ENCODE measurements around the gene GIPC1. TPM values are rescaled to one million over a fixed set of nuclear protein-coding genes. Genes with fewer than 3 reads are reported as not detected.

GIPC1 gene
- total and polyA plus RNA-seq, 9 of the 15 experiments (the other 6 are each of a cell fraction or from before 2014, with no cell fraction given) = 0.49 to 54.7 (median 24.8) TPM

DNA sequence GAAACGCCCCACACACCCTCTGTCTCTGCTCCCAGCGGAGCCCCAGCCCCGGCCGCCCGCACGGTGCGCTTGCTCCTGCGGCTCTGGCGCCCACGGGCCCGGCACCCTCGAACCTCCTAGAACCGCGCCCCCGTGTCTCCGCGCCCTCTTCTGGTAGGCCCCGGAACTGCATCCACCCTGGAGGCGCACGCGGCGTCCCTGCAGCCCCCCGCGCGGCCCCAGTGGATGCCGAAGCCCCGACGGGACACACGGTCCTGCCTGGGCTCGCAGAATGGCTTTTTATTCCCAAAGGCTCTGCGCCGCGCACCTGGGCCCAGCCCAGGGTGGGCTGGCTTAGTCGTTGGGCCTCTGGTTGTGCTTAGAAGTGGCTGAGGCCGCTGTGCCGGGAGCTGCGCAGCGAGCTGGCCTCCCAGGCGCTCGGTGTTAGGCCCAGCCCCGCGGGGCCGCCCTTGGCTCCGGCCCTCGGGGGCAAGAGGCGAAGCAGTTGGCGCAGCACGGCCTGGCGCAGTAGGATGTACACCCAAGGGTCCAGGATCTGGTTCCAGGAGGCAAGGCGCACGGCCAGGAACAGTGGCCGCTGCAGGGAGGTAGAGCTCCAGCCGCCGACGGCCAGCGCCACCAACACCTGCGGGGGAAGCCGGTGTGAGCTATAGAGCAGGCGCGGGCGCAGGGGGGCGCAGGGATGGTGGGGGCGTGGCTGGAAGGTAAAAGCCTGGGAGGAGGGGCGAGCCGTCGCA is 23.6 kb downstream of the GIPC1 start (continued):
- TF ChIP-seq RREB1 (CRISPR knock-in tag; IDR thresholded peaks at IDR 0.05) = no peak
- no peak for TF ChIP-seq NFIX (CRISPR knock-in tag; IDR thresholded peaks at IDR 0.05; ENCODE audit: low read depth)
- TF ChIP-seq SIN3A (IDR thresholded peaks at IDR 0.05; ENCODE audit: borderline replicate concordance in 2 of 2, control insufficient read depth in 1 of 2, low read depth in 2 of 2, low read length in 2 of 2) = peak in 1 of 2 experiments; percentile 58; a peak in 1 of 4 replicates
- TF ChIP-seq FOXK1 (CRISPR knock-in tag; IDR thresholded peaks at IDR 0.05; ENCODE audit: borderline replicate concordance) = no peak
- no peak for TF ChIP-seq ZNF696 (CRISPR knock-in tag; conservative IDR thresholded peaks at IDR 0.05)
- TF ChIP-seq ZNF586 (CRISPR knock-in tag; conservative IDR thresholded peaks at IDR 0.05) = no peak
- no peak for TF ChIP-seq TAL1 (IDR thresholded peaks at IDR 0.05)
- no peak for TF ChIP-seq SETDB1 (IDR thresholded peaks at IDR 0.05; ENCODE audit: low read length)
- no peak for TF ChIP-seq ZNF436 (CRISPR knock-in tag; IDR thresholded peaks at IDR 0.05)
- no peak for TF ChIP-seq CGGBP1 (CRISPR knock-in tag; IDR thresholded peaks at IDR 0.05)
- no peak for TF ChIP-seq RBM15 (IDR thresholded peaks at IDR 0.05; ENCODE audit: insufficient read depth, low read length)
- TF ChIP-seq, protein P1, sequence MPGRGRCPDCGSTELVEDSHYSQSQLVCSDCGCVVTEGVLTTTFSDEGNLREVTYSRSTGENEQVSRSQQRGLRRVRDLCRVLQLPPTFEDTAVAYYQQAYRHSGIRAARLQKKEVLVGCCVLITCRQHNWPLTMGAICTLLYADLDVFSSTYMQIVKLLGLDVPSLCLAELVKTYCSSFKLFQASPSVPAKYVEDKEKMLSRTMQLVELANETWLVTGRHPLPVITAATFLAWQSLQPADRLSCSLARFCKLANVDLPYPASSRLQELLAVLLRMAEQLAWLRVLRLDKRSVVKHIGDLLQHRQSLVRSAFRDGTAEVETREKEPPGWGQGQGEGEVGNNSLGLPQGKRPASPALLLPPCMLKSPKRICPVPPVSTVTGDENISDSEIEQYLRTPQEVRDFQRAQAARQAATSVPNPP (IDR thresholded peaks at IDR 0.05; ENCODE audit: borderline replicate concordance, insufficient read depth, insufficient read length) = no peak
- no peak for TF ChIP-seq PRDM10 (IDR thresholded peaks at IDR 0.05; ENCODE audit: partially characterized antibody)
- no peak for TF ChIP-seq ZNF134 (CRISPR knock-in tag; conservative IDR thresholded peaks at IDR 0.05)
- TF ChIP-seq CBX8 (IDR thresholded peaks at IDR 0.05; ENCODE audit: borderline replicate concordance, extremely low read depth, low read depth, low read length, poor library complexity, severe bottlenecking) = no peak

Measured in K562 (cell line).